Urinary bladder (tissue), 4 donors: ENCODE data around the gene SLC6A15. TPM values are rescaled to one million over a fixed set of nuclear protein-coding genes. Genes with fewer than 3 reads are reported as not detected.

Experiments
- DNase-seq: peaks from one replicate; pipeline ENCODE4 v3.0.0-alpha.2; 2015; ENCODE audit errors: extremely low spot score
- H3K27ac ChIP-seq: one replicate; pipeline ENCODE4 v1.5.1; 2013; ENCODE audit warnings: low read depth, mild to moderate bottlenecking, moderate library complexity
- H3K36me3 ChIP-seq: one replicate; pipeline ENCODE4 v1.6.1; 2013; ENCODE audit warnings: mild to moderate bottlenecking, moderate library complexity; ENCODE audit not compliant: insufficient read depth
- H3K4me1 ChIP-seq: one replicate; pipeline ENCODE4 v1.6.1; 2013; ENCODE audit warnings: mild to moderate bottlenecking, moderate library complexity; ENCODE audit not compliant: insufficient read depth
- H3K4me3 ChIP-seq: one replicate; pipeline ENCODE4 v1.5.1; 2013; ENCODE audit warnings: low read depth, low read length
- WGBS: extraction: QIAGEN DNeasy Blood & Tissue Kit; methylation state at CpG from one replicate; pipeline ENCODE4 v1.1.7; 2013; 5-methylcytosine and 5-hydroxymethylcytosine counted together
- polyA plus RNA-seq: library from polyadenylated mRNA; stranded (reverse); fragments of 200-250 nt; gene quantifications from one replicate; pipeline ENCODE4 v1.2.3, GENCODE V29; 2013
- total RNA-seq: library from RNA; depleted of rRNA; stranded (reverse); fragments of >200 nt; gene quantifications from one replicate; pipeline ENCODE4 v1.2.3, GENCODE V29; 2014
- donor health status: healthy with polysubstance abuse.
- donor health status: healthy.

The SLC6A15 gene
- total and polyA plus RNA-seq, 2 donors, result 0.22 to 1.2 TPM

DNA sequence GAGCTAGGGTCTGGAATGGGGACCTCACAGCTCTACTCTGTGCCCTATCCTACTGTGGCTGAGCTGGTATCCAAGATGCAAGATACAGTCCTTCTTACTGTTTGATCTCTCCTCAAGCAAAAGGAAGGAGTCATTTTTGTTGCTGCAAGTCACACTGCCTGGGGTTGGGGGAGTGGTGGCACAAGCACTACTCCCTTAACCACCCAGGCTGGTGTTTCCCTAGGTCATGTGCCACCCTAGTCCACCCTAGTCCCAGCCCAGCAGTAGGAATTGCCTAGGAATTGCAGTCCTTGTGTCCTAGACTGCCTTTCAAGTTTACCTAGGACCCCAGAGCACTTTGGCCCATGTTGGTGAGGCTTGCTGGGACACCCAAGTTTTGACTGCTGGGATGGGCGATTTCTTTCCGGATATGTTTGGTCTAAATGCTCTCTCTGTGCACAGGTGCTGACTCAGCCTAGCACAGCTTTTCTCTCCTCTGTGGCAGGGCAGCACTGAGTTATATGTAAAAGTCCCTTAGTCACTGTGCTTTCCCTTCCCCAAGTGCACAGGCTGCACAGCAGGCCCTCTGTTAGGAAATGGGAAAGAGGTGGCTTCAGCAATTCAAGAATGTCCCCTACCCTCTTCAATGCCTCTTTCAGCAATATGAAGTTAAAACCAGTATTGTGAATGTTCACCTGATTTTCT lies 54.9 kb downstream of the SLC6A15 start:
- no peak overlapping the region for H3K27ac ChIP-seq
- no peak for DNase-seq
- H3K36me3 ChIP-seq, result no peaks in the 10 kb centered on the region
- H3K4me3 ChIP-seq, result no peak overlapping the region
- no peaks in the 10 kb centered on the region for H3K4me1 ChIP-seq
- WGBS, result 94% methylated on average over 2 of the region's 2 CpGs

DNA sequence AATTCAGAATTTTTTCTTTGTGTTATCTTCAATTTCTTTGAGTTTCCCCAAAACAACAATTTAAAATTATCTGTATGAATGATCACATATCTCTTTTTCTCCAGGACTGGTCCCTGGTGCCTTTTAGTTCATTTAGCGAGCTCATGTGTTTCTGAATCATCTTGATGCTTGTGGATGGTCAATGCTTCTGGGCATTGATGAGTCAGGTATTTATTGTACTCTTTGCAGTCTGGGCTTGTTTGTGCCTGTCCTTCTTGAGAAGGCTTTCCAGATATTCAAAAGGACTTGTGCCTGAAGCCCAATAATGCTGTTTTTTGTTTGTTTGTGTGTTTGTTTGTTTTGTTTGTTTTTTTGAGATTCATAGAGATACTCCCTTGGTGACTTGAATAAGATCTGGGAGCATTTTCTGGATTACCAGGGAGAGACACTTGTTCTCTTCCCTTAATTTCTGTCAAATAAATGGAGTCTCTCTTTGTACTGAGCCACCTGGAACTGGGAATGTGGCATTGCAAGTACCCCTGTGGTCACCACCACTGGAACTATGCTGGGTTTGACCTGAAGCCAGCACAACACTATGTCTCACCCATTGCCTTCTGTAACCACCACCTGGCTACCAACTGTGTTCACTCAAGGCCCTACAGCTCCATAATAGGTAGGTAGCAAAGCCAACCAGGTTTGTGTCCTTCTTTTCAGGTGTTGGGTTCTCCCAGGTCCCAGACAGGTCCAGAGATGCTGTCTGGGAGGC lies 56.3 kb downstream of the SLC6A15 start:
- DNase-seq, result no peak
- H3K36me3 ChIP-seq, result no peaks in the 10 kb centered on the region
- no peak overlapping the region for H3K27ac ChIP-seq
- 85% methylated on average over 1 of the region's 1 CpG for WGBS
- no peak overlapping the region for H3K4me3 ChIP-seq
- H3K4me1 ChIP-seq, result no peaks in the 10 kb centered on the region

DNA sequence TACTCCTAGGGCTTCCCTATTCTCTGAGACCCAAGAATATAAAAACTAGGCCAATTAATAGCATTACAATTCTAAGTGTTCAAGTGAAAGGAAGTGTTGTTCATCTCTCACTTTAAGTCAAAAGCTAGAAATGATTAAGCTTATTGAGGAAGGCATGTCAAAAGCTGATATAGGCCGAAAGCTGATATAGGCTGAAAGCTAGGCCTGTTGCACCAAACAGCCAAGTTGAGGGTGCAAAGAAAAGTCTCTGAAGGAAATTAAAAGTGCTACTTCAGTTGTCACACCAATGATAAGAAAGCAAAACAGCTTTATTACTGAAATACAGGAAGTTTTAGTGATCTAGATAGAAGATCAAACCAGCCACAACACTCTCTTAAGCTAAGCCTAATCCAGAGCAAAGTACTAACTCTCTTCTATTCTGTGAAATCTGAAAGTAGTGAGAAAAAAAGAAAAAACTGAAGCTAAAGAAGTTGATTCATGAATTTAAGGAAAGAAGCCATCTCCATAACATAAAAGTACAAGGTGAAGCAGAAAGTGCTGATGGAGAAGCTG lies 68.9 kb downstream of the SLC6A15 start:
- Histone ChIP-seq H3K4me3 (no peak overlapping the region), H3K36me3 (no peaks in the 10 kb centered on the region), H3K4me1 (no peaks in the 10 kb centered on the region), H3K27ac (no peak overlapping the region)
- 92% methylated on average over 1 of the region's 1 CpG for WGBS
- DNase-seq, result no peak

DNA sequence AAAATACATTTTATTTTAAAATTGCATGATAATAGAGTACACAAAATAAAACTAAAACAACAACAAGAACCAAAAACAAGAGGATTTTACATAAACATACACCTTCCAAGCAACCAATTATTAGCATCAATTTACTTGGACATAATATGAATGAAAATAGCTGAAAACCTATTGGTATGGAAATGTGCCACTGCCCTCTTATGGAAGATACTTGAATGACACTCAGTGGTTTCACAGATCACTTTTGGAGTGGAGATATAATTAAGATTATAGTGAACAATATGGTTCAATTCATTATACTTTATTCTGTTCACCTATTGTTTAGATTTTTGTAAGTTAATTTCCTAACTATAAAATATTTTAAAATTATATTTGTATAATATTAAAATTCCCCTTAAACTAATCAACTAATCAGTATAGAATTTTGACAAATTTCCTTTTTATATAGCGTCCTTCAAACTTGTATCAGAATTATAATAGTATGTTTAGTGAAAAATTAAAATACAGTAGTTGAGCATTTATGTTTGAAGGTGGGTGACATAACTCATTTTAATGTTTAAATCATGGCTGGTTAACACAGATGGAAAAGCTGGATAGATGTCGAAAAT lies 70.1 kb downstream of the SLC6A15 start:
- H3K27ac ChIP-seq, result no peak overlapping the region
- no peaks in the 10 kb centered on the region for H3K36me3 ChIP-seq
- no peak for DNase-seq
- WGBS, result 97% methylated on average over 2 of the region's 2 CpGs
- H3K4me1 ChIP-seq, result no peaks in the 10 kb centered on the region
- H3K4me3 ChIP-seq, result no peak overlapping the region

DNA sequence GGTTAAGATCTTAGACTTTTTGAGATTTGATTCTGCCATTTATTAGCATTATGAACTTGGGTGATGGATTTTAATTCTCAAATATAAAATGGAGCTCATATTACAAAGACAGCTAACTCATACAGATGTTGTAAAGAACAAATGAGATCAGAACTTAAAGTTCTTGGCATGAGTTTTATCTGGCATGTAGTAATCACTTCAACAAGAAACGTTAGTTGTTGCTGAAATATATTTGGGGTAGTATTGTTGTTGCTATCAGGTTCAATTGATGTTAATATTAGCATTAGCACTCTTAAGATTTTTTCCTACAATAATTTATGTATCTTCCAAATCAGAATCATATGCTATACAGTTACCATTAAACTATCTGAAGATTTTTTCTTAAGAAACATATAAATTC lies 71.0 kb downstream of the SLC6A15 start:
- H3K4me3 ChIP-seq, result no peak overlapping the region
- H3K27ac ChIP-seq, result no peak overlapping the region
- no peaks in the 10 kb centered on the region for H3K36me3 ChIP-seq
- DNase-seq, result no peak
- no peaks in the 10 kb centered on the region for H3K4me1 ChIP-seq
- 27% methylated on average over 1 of the region's 1 CpG for WGBS

DNA sequence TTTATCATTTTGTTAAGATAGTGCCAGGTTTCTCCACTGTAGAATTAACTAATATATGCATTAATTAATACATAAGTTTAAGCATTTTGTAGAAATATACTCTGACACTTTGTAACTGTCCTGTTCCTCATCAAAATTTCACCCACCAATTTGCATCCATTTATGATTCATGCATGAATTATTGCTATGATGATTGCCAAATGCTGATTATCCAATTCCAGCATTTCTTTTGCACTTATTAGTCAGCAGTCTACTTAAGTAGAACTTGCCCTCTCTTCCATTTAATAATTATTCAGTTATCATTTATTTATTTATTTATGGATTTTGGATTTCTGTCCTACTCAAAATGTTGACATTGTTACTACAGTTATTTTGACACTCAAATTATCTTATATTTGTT lies 72.2 kb downstream of the SLC6A15 start:
- DNase-seq, result no peak
- no peaks in the 10 kb centered on the region for H3K4me1 ChIP-seq
- no peak overlapping the region for H3K4me3 ChIP-seq
- no peak overlapping the region for H3K27ac ChIP-seq
- H3K36me3 ChIP-seq, result no peaks in the 10 kb centered on the region

DNA sequence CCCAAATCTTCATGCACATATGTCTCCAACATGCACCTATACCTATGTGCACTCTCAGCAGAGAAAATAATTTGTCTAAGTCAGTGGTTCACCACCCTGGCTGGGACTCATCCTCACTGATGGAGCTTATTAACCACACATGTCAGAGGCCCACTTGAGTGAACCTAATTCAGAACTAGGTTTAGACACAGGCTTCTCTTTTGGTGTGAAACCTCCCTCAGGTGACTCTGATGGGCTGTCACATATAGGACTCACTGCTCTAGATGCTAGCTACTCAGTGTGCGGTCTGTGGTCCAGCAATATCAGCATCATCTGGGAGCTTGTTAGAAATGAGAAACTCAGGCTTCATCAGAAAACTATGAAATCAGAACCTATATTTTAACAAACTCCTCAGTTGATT lies 85.7 kb downstream of the SLC6A15 start:
- Histone ChIP-seq H3K27ac (no peak overlapping the region), H3K4me3 (no peak overlapping the region), H3K36me3 (no peaks in the 10 kb centered on the region), H3K4me1 (no peaks in the 10 kb centered on the region)
- DNase-seq, result no peak
- 100% methylated on average over 1 of the region's 1 CpG for WGBS

DNA sequence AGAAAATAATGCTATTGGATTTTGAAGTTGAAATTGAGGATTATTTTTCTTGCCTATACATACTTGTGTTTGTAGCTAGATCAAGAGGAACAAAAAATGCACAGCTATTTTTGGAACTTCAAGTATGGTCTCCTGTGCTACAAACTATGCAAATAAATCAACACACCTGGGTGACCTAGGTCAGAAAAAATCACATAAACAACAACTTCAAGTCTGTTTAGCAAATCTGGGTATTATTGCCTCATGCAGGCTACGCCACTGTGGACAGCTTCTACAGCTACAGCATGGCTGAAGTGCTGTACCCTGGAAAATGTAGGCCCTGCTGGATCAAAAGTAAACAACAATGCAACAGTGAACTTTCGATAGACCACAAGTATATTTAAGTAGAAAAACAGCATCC lies 87.5 kb downstream of the SLC6A15 start:
- no peak overlapping the region for H3K4me3 ChIP-seq
- 62% methylated on average over 2 of the region's 2 CpGs for WGBS
- no peak for DNase-seq
- H3K27ac ChIP-seq, result no peak overlapping the region
- no peaks in the 10 kb centered on the region for H3K4me1 ChIP-seq
- no peaks in the 10 kb centered on the region for H3K36me3 ChIP-seq

DNA sequence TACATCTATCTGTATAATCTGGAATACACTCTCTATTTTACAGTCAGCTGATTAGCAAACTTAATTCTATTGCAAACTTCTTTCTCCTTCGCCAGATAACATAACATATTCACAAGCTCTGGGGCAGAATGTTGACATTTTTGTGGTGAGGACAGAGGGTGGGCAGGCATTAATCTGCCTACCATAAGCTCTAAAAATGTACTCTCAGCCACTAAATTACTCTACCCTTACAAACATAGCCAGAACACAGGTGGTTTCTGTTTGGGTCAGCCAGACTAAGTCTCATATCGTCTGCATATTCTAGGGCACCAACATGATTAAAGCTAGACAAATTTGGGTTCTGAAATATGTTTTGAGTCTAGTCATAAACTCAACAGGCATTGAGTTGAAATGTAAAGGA lies 90.1 kb downstream of the SLC6A15 start:
- 37% methylated on average over 2 of the region's 2 CpGs for WGBS
- no peaks in the 10 kb centered on the region for H3K36me3 ChIP-seq
- H3K4me1 ChIP-seq, result no peaks in the 10 kb centered on the region
- H3K4me3 ChIP-seq, result no peak overlapping the region
- DNase-seq, result no peak
- H3K27ac ChIP-seq, result no peak overlapping the region

DNA sequence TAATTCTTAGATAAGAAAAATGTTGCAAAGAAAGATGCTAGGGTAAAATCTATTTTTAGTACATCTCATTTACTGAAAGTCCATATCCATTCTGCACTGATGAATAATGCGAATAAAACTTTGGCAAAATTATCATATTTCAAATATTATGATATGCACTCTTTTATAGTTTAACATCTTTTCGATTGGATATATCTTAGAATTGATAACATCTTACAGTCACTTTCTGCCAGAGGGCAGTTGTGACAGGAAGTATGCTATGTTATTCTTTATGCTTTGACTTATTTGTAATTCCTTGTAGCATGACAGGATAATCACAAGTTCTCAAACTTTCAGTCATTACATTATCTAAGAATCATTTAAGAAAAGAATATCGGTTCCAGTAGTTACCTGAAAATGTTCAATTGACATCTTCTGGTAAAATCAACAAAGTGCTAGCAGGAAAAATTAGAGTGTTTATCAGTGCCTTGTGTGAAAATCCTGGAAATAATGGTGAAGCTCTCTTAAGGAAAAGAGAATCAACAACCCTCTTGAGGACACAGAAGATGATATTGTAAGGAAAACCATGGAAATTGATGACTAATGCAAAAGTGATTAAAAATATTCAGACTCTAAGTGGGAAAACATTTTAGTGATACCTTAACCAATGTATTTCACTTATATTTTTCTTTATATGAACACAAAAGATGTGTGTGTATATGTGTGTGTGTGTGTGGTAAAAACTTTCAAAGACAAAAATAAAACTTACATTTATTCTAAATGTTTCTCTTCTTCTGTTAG lies 95.5 kb downstream of the SLC6A15 start:
- Histone ChIP-seq H3K4me1 (no peaks in the 10 kb centered on the region), H3K4me3 (no peak overlapping the region), H3K36me3 (no peaks in the 10 kb centered on the region), H3K27ac (no peak overlapping the region)
- WGBS, result 52% methylated on average over 3 of the region's 3 CpGs
- no peak for DNase-seq

DNA sequence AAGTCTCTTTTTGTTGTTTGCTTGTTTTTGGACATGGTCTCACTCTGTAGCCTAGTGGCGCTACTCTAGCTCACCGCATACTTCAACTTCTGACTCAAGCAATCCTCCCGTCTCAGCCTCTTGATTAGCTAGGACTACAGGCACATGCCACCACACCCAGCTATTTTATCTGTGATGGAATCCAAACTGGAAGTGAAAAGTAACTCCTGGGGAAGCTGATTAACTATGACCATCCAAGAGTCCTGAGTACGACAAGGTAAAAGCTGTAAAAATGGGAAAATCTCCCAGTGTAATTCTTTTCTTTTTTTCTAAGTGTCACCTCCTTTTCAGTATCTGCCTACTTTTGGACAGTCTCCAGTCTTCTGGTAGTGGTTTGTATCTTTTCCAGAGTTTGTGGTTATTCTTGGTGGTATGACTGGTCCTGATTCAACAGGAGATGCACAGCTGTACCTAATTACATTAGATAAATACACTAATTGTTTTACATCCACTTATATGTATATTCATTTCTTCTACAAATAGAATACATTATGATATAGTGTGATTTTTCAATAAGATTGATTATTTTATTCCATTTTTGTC lies 97.8 kb downstream of the SLC6A15 start:
- H3K4me3 ChIP-seq, result no peak overlapping the region
- 95% methylated on average over 4 of the region's 4 CpGs for WGBS
- H3K27ac ChIP-seq, result no peak overlapping the region
- DNase-seq, result no peak
- no peaks in the 10 kb centered on the region for H3K36me3 ChIP-seq
- no peaks in the 10 kb centered on the region for H3K4me1 ChIP-seq

DNA sequence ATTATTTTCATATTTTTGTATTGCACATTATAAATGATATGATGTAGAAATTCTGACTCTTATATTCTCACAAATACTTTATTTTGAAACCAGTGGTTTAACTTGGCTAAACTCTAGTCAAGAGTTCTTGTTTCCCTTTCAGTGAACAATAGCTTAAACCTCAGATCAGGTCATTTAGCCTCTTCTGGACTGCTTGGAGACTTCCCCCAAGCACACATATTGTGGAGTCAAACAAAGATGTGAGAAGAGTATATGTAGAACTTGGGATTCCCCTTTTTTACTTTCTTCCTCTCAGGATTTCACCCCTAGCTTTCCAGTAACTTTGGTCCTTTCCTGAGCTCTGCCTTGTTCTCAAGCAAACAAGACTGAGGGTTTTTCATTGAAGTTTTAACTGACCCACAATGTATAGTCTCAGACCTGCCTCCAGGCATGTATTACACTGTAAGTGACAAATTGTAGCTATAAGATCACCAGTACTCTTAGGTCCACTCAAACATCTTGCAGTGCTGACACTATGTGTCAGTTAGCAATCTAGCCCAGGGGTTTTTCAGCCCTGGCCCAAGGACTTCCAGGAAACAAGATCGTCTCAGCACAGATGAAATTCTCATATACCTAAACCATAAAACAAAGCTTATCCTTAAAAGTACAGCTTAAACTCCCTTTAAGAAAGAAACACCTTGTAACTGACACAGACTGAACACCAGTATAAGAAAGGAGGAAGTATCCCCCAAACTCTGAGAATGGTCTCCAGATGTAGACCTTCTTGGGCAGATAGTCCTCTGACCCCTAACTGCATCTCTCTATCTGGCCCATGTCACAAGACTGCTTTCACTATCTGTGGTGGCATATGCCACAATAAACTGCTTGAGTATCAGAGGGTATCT lies 98.6 kb downstream of the SLC6A15 start:
- WGBS, result 89% methylated on average over 1 of the region's 1 CpG
- no peak for DNase-seq
- H3K36me3 ChIP-seq, result no peaks in the 10 kb centered on the region
- H3K4me3 ChIP-seq, result no peak overlapping the region
- H3K4me1 ChIP-seq, result no peaks in the 10 kb centered on the region
- no peak overlapping the region for H3K27ac ChIP-seq
